ENCODE data around the gene INPP5D.
"Not testable (repeated sequence)": the region's sequence is repeated elsewhere in the genome, so short reads cannot be mapped to it uniquely, and the experiment has no call there.

Gene INPP5D

DNA sequence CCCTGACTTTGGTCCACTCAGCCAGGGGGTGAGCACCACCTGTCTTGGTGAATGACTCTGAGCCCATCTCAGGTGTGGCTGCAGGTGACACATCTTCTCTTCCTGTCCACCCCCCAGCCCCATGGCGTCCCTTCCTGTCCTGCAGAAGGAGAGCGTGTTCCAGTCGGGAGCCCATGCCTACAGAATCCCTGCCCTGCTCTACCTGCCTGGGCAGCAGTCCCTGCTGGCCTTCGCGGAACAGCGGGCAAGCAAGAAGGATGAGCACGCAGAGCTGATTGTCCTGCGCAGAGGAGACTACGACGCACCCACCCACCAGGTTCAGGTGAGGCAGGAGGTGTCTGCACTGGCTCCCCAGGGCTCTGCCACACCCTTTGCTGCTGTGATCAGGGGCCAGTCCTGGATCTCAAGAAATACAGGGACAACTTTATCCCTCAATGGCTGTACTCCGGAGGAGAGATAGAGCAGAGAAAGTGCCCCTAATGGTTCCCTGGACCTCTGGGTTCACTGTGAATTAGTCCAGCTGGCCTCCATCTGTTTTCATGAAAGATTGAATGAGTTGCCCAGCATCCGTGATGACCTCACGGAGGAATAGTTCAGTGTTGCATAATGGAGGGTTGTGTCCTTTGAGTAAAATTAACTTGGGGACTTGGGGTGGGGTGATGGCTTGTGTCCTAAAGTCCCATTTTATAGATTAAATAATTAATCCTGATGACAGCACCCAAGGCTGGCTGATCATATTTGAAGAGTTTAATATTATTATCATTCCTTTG lies 27.4 kb upstream of the INPP5D start, which contains the start of gene NEU2:
TSS of gene NEU2 (plus strand) at position 122 of the 770 bp plus-strand sequence. CDS start at position 122, 0 bp downstream.
- no peak for ATAC-seq

DNA sequence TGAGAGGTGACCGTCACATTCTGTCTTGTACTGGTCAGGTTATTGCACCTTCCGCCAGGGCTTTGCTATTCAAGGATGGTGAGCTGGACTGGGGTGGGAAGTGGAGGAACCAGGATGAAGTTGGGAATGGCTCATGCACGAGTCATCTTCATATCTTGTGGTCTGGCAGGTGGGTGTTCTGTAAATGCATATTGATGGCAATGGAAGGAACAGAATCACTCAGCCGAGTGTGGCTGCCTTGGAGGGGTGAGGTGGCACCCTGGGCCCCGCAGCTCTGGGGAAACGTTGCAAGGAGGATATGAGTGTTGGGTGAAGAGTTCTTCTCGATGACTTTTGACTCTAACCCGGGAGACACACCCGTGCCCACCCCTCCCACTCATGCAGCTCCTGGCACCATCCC lies 26.5 kb upstream of the INPP5D start:
- ATAC-seq, result no peak

DNA sequence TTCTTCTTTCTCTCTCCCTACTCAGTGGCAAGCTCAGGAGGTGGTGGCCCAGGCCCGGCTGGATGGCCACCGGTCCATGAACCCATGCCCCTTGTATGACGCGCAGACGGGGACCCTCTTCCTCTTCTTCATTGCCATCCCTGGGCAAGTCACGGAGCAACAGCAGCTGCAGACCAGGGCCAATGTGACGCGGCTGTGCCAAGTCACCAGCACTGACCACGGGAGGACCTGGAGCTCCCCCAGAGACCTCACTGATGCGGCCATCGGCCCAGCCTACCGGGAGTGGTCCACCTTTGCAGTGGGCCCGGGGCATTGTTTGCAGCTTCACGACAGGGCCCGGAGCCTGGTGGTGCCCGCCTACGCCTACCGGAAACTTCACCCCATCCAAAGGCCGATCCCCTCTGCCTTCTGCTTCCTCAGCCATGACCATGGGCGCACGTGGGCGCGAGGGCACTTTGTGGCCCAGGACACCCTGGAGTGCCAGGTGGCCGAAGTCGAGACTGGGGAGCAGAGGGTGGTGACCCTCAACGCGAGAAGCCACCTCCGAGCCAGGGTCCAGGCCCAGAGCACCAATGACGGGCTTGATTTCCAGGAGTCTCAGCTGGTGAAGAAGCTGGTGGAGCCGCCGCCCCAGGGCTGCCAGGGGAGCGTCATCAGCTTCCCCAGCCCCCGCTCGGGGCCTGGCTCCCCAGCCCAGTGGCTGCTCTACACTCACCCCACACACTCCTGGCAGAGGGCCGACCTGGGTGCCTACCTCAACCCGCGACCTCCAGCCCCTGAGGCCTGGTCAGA lies 25.9 kb upstream of the INPP5D start:
- ATAC-seq, result no peak

DNA sequence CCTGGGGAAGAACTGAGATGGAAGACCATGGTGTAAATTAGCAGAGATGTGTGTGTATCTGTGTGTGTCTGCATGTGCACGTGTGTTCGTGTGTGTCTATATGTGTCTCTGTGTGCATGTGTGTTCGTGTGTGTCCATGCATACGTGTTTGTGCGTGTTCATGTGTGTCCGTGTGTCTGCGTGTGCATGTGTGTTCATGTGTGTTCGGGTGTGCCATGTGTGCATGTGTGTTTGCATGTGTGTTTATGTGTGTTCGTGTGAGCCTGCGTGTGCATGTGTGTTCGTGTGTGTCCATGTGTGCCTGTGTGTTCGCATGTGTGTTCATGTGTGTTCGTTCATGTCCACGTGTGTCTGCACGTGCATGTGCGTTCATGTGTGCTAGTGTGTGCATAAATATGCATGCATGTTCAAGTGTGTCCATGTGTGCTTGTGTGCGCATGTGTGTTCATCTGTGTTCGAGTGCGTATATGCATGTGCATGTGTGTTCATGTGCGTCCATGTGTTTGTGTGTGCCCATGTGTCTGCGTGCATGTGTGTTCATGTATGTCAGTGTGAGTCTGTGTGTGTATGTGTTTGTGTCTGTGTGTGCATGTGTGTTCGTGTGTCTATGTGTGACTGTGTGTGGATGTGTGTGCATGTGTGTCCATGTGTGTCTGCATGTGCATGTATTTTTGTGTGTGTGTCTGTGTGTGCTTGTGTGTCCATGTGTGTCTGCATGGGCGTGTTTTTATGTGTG lies 24.5 kb upstream of the INPP5D start:
- no peak for ATAC-seq

DNA sequence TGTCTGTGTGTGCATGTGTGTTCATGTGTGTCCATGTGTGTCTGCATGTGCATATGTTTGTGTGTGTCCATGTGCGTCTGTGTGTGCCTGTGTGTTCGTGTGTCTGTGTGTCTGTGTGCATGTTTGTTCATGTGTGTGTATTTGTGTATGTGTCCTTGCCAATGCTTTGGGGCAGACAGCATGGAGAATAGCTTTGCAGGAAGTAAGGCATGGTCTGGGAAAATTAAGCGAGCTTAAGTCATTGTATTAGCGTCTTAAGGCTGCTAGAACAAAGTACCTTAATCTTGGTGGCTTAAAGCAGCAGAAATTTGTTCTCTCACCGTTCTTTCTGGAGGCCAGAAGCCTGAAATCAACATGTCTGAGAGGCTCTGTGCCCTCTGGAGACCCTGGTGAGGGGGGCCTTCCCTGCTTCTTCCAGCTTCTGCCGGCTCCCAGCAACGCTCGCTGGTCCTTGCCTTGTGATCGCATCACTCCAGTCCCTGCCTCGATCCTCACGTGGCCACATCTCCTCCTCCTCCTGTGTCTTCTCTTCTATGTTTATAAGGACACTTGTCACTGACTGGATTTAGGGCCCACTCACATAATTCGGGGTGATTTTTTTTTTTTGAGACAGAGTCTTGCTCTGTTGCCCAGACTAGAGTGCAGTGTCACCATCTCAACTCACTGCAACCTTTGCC lies 23.8 kb upstream of the INPP5D start:
- no peak for ATAC-seq

GRCh38 chr2:233037078-233037477 lies 23.1 kb upstream of the INPP5D start:
- ATAC-seq, result no peak

- ATAC-seq, result no peak
Measured at GRCh38 chr2:233039212-233039845, 20.8 kb upstream of the INPP5D start.

- no peak for ATAC-seq
Measured at GRCh38 chr2:233039846-233040530, 20.2 kb upstream of the INPP5D start.

DNA sequence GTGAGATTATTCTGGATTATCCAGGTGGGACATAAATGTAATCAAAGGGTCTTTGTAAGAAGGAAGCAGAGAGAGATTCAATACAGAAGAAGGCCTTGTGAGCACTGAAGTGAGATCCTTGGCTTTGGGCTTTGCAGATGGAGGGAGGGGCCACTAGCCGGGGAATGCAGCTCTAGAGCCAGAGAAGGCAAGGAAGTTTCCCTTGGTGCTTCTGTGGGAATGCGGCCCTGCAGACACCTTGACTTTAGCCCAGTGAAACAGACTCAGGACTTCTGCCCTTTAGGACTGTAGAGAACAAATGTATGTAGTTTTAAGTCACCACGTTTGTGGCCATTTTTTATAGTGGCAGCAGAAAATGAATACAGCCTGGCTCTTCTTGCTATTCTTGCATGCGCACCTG lies 19.6 kb upstream of the INPP5D start:
- ATAC-seq, result no peak

- ATAC-seq, result no peak
Measured at GRCh38 chr2:233041722-233042323, 18.3 kb upstream of the INPP5D start.

GRCh38 chr2:233042549-233042948 lies 17.6 kb upstream of the INPP5D start:
- no peak for ATAC-seq

GRCh38 chr2:233044974-233045605 lies 15.1 kb upstream of the INPP5D start:
- no peak for ATAC-seq

- no peak for ATAC-seq
Measured at GRCh38 chr2:233047206-233047605, 12.9 kb upstream of the INPP5D start.

- no peak for ATAC-seq
Measured at GRCh38 chr2:233047667-233048066, 12.5 kb upstream of the INPP5D start.

- ATAC-seq, result no peak
Measured at GRCh38 chr2:233048569-233049193, 11.5 kb upstream of the INPP5D start.

GRCh38 chr2:233049194-233049761 lies 10.9 kb upstream of the INPP5D start:
- no peak for ATAC-seq

- no peak for ATAC-seq
Measured at GRCh38 chr2:233051241-233052149, 8.6 kb upstream of the INPP5D start.

DNA sequence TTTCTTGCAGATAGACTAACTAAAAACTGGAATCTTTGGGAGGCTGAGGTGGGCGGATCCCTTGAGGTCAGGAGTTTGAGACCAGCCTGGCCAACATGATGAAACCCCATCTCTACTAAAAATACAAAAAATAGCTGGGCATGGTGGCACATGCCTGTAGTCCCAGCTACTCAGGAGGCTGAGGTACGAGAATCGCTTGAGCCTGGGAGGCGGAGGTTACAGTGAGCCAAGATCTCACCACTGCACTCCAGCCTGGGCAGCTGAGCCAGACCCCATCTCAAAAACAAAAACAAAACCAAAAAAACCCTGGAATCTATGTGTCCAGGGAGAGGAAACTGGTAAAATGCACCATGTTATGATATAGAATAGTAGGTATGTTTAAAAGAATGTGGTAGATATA lies 7.6 kb upstream of the INPP5D start:
- ATAC-seq, result not testable (repeated sequence)

Data from activated CD4-positive, CD25-positive, alpha-beta regulatory T cell treated with anti-CD3 and anti-CD28 coated beads, Interleukin-2, amount 50 U/mL, for 24 hours (primary cell).